K562 (cell line): Measurements from ENCODE around the gene IFRD1. TPM values are rescaled to one million over a fixed set of nuclear protein-coding genes. Genes with fewer than 3 reads are reported as not detected.

Source experiments
- CHAMP1 ChIP-seq: fragments of 450-650 bp; IDR thresholded peaks from 2 replicates; pipeline ENCODE4 v1.6.1; 2016; ENCODE audit warnings: mild to moderate bottlenecking
- CXXC5 ChIP-seq: fragments of 250-450 bp; sonication (Bioruptor Pico); IDR thresholded peaks from 2 replicates; pipeline ENCODE4 v1.8.0; 2022; ENCODE audit warnings: inconsistent platforms, mild to moderate bottlenecking, moderate library complexity
- GTF2F1 ChIP-seq: IDR thresholded peaks from 2 replicates; pipeline ENCODE4 v1.6.1; 2011; ENCODE audit warnings: low read depth, low read length, improper control_type of control experiment
- HMG20A ChIP-seq: fragments of 450-650 bp; formaldehyde crosslinking; conservative IDR thresholded peaks from 2 replicates; pipeline ENCODE4 v1.4.0; 2020; ENCODE audit warnings: mild to moderate bottlenecking, mixed read lengths
- HOMEZ ChIP-seq: fragments of 250-450 bp; sonication (Bioruptor Pico); IDR thresholded peaks from 2 replicates; pipeline ENCODE4 v1.4.0; 2020; ENCODE audit warnings: mild to moderate bottlenecking, moderate library complexity
- MBD1 ChIP-seq: fragments of 250-450 bp; sonication (Bioruptor Pico); IDR thresholded peaks from 2 replicates; pipeline ENCODE4 v1.8.0; 2022; ENCODE audit warnings: inconsistent platforms
- MED1 ChIP-seq: sonication (generic); formaldehyde crosslinking; IDR thresholded peaks from 2 replicates; pipeline ENCODE4 v1.8.1; 2023; ENCODE audit warnings: missing genetic modification reagents, borderline replicate concordance
- NELFE ChIP-seq: IDR thresholded peaks from 2 replicates; pipeline ENCODE4 v1.6.1; 2011; ENCODE audit warnings: mild to moderate bottlenecking; ENCODE audit not compliant: insufficient read depth, insufficient read length
- PTRF ChIP-seq: fragments of 450-650 bp; IDR thresholded peaks from 2 replicates; pipeline ENCODE4 v1.6.1; 2016; ENCODE audit warnings: mild to moderate bottlenecking, missing genetic modification characterization, missing compliant biosample characterization
- RUNX1 ChIP-seq: sonication (generic); IDR thresholded peaks from 2 replicates; pipeline ENCODE4 v1.6.1; 2016; ENCODE audit warnings: antibody characterized with exemption, low read depth
- SAFB2 ChIP-seq: fragments of 200-400 bp; formaldehyde crosslinking; IDR thresholded peaks from 2 replicates; pipeline ENCODE4 v1.6.1; 2018; ENCODE audit warnings: borderline replicate concordance, low read length, low read depth, moderate library complexity; ENCODE audit not compliant: severe bottlenecking
- TAF15 ChIP-seq: fragments of 200-400 bp; formaldehyde crosslinking; IDR thresholded peaks from 2 replicates; pipeline ENCODE4 v1.6.1; 2017; ENCODE audit warnings: mild to moderate bottlenecking, low read depth, low read length, moderate library complexity
- ZEB2 ChIP-seq: fragments of 450-650 bp; IDR thresholded peaks from 2 replicates; pipeline ENCODE4 v1.6.1; 2016
- ZNF165 ChIP-seq: fragments of 250-450 bp; sonication (Bioruptor Pico); IDR thresholded peaks from 2 replicates; pipeline ENCODE4 v1.4.0; 2020; ENCODE audit warnings: borderline replicate concordance
- ZNF217 ChIP-seq: sonication (generic); formaldehyde crosslinking; IDR thresholded peaks from 2 replicates; pipeline ENCODE4 v1.8.0; 2022; ENCODE audit warnings: mild to moderate bottlenecking, missing genetic modification reagents
- ZNF23 ChIP-seq: fragments of 250-450 bp; sonication (Bioruptor Pico); IDR thresholded peaks from 2 replicates; pipeline ENCODE4 v1.4.0; 2020; ENCODE audit warnings: mild to moderate bottlenecking
- ZNF584 ChIP-seq: fragments of 200-800 bp; sonication (Bioruptor generic); IDR thresholded peaks from 2 replicates; pipeline ENCODE4 v1.6.1; 2016; ENCODE audit warnings: low read depth, mild to moderate bottlenecking, missing genetic modification characterization, missing compliant biosample characterization
- polyA plus RNA-seq, 8 experiments: library from polyadenylated mRNA; depleted of rRNA in 4 of 8; stranded (reverse) in 5 of 8; unstranded in 3 of 8; fragments of >200 nt; fragmentation: Nextera tagmentation in 2 of 8; fragmentation: Illumina TruSeq in 1 of 8; extraction: Ambion mirVana in 2 of 8; extraction: Trizol in 1 of 8; gene quantifications; 2 replicates each; pipeline versions ENCODE4 v1.2.1 to v1.2.3, GENCODE V29; 2011 to 2014; ENCODE audit warnings: inconsistent platforms in 1 of 8, missing spikeins in 1 of 8
- total RNA-seq, 7 experiments: library from RNA; depleted of rRNA in 6 of 7; stranded (reverse); fragments of >200 nt in 6 of 7; fragmentation: Illumina TruSeq in 2 of 7; extraction: Trizol in 2 of 7; gene quantifications; 2 replicates each; pipeline versions ENCODE4 v1.2.1 to v1.2.3, GENCODE V29; 2011 to 2021; ENCODE audit warnings: low replicate concordance in 1 of 7
- TF ChIP-seq, protein P1 (sequence below): fragments of 450-650 bp; IDR thresholded peaks from 2 replicates; pipeline ENCODE4 v1.6.1; 2017; ENCODE audit warnings: antibody characterized with exemption
- TF ChIP-seq, protein P2 (sequence below): fragments of 450-650 bp; IDR thresholded peaks from 2 replicates; pipeline ENCODE4 v1.6.1; 2018; ENCODE audit warnings: mild to moderate bottlenecking, low read depth; ENCODE audit not compliant: partially characterized antibody

The IFRD1 gene
- total and polyA plus RNA-seq, 9 of the 15 experiments (the other 6 are each of a cell fraction or from before 2014, with no cell fraction given), result 27.6 to 81.8 (median 68.1) TPM

GRCh38 chr7:112422842-112423496, 27.3 kb upstream of the IFRD1 start (continued):
- TF ChIP-seq CXXC5 (CRISPR knock-in tag) (peak; percentile 53), ZEB2 (no peak; the same call in 1 of the 2 replicates), MED1 (CRISPR knock-in tag) (no peak), MBD1 (peak; percentile 34; the same call in 1 of the 2 replicates), GTF2F1 (no peak), CHAMP1 (no peak), PTRF (no peak), ZNF23 (no peak), NELFE (no peak), SAFB2 (no peak), ZNF165 (no peak), RUNX1 (no peak), HMG20A (CRISPR knock-in tag) (no peak), HOMEZ (no peak), ZNF217 (no peak), ZNF584 (CRISPR knock-in tag) (peak; percentile 58; the same call in 1 of the 2 replicates), TAF15 (no peak)
- TF ChIP-seq, protein P1, sequence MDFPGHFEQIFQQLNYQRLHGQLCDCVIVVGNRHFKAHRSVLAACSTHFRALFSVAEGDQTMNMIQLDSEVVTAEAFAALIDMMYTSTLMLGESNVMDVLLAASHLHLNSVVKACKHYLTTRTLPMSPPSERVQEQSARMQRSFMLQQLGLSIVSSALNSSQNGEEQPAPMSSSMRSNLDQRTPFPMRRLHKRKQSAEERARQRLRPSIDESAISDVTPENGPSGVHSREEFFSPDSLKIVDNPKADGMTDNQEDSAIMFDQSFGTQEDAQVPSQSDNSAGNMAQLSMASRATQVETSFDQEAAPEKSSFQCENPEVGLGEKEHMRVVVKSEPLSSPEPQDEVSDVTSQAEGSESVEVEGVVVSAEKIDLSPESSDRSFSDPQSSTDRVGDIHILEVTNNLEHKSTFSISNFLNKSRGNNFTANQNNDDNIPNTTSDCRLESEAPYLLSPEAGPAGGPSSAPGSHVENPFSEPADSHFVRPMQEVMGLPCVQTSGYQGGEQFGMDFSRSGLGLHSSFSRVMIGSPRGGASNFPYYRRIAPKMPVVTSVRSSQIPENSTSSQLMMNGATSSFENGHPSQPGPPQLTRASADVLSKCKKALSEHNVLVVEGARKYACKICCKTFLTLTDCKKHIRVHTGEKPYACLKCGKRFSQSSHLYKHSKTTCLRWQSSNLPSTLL, result no peak
- TF ChIP-seq, protein P2, sequence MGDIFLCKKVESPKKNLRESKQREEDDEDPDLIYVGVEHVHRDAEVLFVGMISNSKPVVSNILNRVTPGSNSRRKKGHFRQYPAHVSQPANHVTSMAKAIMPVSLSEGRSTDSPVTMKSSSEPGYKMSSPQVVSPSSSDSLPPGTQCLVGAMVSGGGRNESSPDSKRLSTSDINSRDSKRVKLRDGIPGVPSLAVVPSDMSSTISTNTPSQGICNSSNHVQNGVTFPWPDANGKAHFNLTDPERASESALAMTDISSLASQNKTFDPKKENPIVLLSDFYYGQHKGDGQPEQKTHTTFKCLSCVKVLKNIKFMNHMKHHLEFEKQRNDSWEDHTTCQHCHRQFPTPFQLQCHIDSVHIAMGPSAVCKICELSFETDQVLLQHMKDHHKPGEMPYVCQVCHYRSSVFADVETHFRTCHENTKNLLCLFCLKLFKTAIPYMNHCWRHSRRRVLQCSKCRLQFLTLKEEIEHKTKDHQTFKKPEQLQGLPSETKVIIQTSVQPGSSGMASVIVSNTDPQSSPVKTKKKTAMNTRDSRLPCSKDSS, result no peak
